ENCODE results near the gene PAX6. TPM values are rescaled to one million over a fixed set of nuclear protein-coding genes. Genes with fewer than 3 reads are reported as not detected.

The PAX6 gene
- polyA plus RNA-seq, 1 donor (not counting 4 experiments of a cell fraction or from before 2014, with no cell fraction given) = 0.12 TPM

DNA sequence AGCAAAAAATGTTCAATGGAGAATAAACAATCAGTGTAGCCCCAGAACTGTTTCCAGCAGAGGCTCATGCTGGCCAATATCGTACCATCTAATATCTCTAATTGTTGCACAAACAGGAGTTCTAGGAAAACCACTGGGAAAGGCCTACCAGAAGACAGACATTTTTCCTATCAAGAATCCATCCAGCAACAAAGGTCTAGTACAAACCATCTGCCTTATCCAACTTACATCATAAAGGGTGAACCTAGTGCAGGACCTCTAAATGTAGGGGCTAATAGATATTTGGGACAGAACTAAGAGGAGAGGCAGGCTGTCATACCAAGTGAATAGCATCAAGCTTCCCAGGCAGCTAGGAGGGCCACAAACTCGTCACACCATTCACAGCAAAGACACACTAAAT lies 18.7 kb downstream of the PAX6 start:
- DNase-seq (ENCODE audit: low read depth, low spot score) (no peak), FAIRE-seq (no peak)
- peaks cover 16% of the 10 kb centered on the region for H3K27me3 ChIP-seq (ENCODE audit: control insufficient read depth, extremely low read depth, insufficient read depth, low read length)
- no peak overlapping the region for H3K27ac ChIP-seq (ENCODE audit: control insufficient read depth, insufficient read depth, low read length)
- H3K4me3 ChIP-seq (ENCODE audit: control insufficient read depth in 2 of 3, extremely low read depth in 1 of 3, insufficient read depth in 2 of 3, low read depth in 1 of 3, low read length in 3 of 3) = no peak overlapping the region
- H3K4me1 ChIP-seq (ENCODE audit: control insufficient read depth, extremely low read depth, insufficient read depth, low read length) = no peaks in the 10 kb centered on the region
- dilution Hi-C loops (cut with MboI; ENCODE audit: extremely low pct_ligation_motif_present, low sequenced_read_pairs) = no loop called here
- H3K9ac ChIP-seq (ENCODE audit: control insufficient read depth, extremely low read depth, insufficient read depth, low read length) = no peak overlapping the region
- H3K4me2 ChIP-seq (ENCODE audit: control insufficient read depth, extremely low read depth, insufficient read depth, low read depth, low read length) = no peak overlapping the region
- H3K36me3 ChIP-seq (ENCODE audit: control insufficient read depth in 2 of 2, extremely low read depth in 1 of 2, insufficient read depth in 2 of 2, low read length in 2 of 2) = no peaks in the 10 kb centered on the region
- H3K79me2 ChIP-seq (ENCODE audit: control insufficient read depth, insufficient read depth, low read length) = no peaks in the 10 kb centered on the region
- no peaks in the 10 kb centered on the region for H4K20me1 ChIP-seq (ENCODE audit: control insufficient read depth, extremely low read depth, insufficient read depth, low read length)
- no peaks in the 10 kb centered on the region for H3K9me3 ChIP-seq (ENCODE audit: control insufficient read depth, low read depth, low read length)
- no peak overlapping the region for H2AFZ ChIP-seq (ENCODE audit: control insufficient read depth, low read length)
- no peaks in the 10 kb centered on the region for H3K9me1 ChIP-seq (ENCODE audit: control insufficient read depth, extremely low read depth, insufficient read depth, low read length)
- TF ChIP-seq, protein P1, sequence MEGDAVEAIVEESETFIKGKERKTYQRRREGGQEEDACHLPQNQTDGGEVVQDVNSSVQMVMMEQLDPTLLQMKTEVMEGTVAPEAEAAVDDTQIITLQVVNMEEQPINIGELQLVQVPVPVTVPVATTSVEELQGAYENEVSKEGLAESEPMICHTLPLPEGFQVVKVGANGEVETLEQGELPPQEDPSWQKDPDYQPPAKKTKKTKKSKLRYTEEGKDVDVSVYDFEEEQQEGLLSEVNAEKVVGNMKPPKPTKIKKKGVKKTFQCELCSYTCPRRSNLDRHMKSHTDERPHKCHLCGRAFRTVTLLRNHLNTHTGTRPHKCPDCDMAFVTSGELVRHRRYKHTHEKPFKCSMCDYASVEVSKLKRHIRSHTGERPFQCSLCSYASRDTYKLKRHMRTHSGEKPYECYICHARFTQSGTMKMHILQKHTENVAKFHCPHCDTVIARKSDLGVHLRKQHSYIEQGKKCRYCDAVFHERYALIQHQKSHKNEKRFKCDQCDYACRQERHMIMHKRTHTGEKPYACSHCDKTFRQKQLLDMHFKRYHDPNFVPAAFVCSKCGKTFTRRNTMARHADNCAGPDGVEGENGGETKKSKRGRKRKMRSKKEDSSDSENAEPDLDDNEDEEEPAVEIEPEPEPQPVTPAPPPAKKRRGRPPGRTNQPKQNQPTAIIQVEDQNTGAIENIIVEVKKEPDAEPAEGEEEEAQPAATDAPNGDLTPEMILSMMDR (optimal IDR thresholded peaks at IDR 0.05 in 1 of 3, IDR thresholded peaks at IDR 0.05 in 1 of 3, conservative IDR thresholded peaks at IDR 0.05 in 1 of 3; ENCODE audit: extremely low read depth in 1 of 3, insufficient read depth in 2 of 3, low read length in 3 of 3) = no peak
- no peak for TF ChIP-seq EZH2 (IDR thresholded peaks at IDR 0.05; ENCODE audit: low read length)

DNA sequence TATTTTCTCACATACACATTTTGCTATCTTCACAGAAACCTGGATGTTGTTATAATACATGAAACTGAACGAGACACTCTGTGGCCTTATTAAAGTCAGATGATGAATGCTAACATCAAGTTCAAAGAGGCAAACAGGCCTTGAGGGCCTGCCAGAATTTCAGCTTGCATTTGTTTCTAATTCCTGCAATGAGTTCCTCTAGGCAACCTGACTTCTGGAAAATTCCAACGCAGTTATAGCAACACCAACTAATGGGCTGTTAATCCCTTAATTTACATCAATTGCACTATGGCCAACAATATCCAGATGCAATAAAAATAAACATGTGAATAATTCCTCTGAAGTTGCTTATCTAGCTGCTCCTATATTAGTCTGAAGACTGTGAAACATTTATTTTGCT lies 19.1 kb downstream of the PAX6 start:
- peaks cover 12% of the 10 kb centered on the region for H3K27me3 ChIP-seq (ENCODE audit: control insufficient read depth, extremely low read depth, insufficient read depth, low read length)
- H3K79me2 ChIP-seq (ENCODE audit: control insufficient read depth, insufficient read depth, low read length) = no peaks in the 10 kb centered on the region
- no peak overlapping the region for H3K4me2 ChIP-seq (ENCODE audit: control insufficient read depth, extremely low read depth, insufficient read depth, low read depth, low read length)
- dilution Hi-C loops (cut with MboI; ENCODE audit: extremely low pct_ligation_motif_present, low sequenced_read_pairs) = no loop called here
- H3K9ac ChIP-seq (ENCODE audit: control insufficient read depth, extremely low read depth, insufficient read depth, low read length) = no peak overlapping the region
- H2AFZ ChIP-seq (ENCODE audit: control insufficient read depth, low read length) = no peak overlapping the region
- H3K4me1 ChIP-seq (ENCODE audit: control insufficient read depth, extremely low read depth, insufficient read depth, low read length) = no peaks in the 10 kb centered on the region
- H4K20me1 ChIP-seq (ENCODE audit: control insufficient read depth, extremely low read depth, insufficient read depth, low read length) = no peaks in the 10 kb centered on the region
- H3K27ac ChIP-seq (ENCODE audit: control insufficient read depth, insufficient read depth, low read length) = no peak overlapping the region
- no peaks in the 10 kb centered on the region for H3K36me3 ChIP-seq (ENCODE audit: control insufficient read depth in 2 of 2, extremely low read depth in 1 of 2, insufficient read depth in 2 of 2, low read length in 2 of 2)
- no peak for DNase-seq (ENCODE audit: low read depth, low spot score)
- no peaks in the 10 kb centered on the region for H3K9me3 ChIP-seq (ENCODE audit: control insufficient read depth, low read depth, low read length)
- H3K9me1 ChIP-seq (ENCODE audit: control insufficient read depth, extremely low read depth, insufficient read depth, low read length) = no peaks in the 10 kb centered on the region
- FAIRE-seq = no peak
- no peak for TF ChIP-seq EZH2 (IDR thresholded peaks at IDR 0.05; ENCODE audit: low read length)
- TF ChIP-seq, protein P1 (optimal IDR thresholded peaks at IDR 0.05 in 1 of 3, IDR thresholded peaks at IDR 0.05 in 1 of 3, conservative IDR thresholded peaks at IDR 0.05 in 1 of 3; ENCODE audit: extremely low read depth in 1 of 3, insufficient read depth in 2 of 3, low read length in 3 of 3) = no peak
- no peak overlapping the region for H3K4me3 ChIP-seq (ENCODE audit: control insufficient read depth in 2 of 3, extremely low read depth in 1 of 3, insufficient read depth in 2 of 3, low read depth in 1 of 3, low read length in 3 of 3)

All from keratinocyte (primary cell).